K562 (cell line): ENCODE results near the gene UCKL1. TPM values are rescaled to one million over a fixed set of nuclear protein-coding genes. Genes with fewer than 3 reads are reported as not detected.
A peak's percentile ranks its signal among the peaks of the same experiment; 100 is the strongest.

Experiments
- BRF1 ChIP-seq: IDR thresholded peaks from 3 replicates; pipeline ENCODE4 v1.6.1; 2011; ENCODE audit warnings: borderline replicate concordance, mild to moderate bottlenecking; ENCODE audit not compliant: insufficient read length; ENCODE audit errors: extremely low read depth
- CGGBP1 ChIP-seq: fragments of 250-450 bp; sonication (Bioruptor Pico); IDR thresholded peaks from 2 replicates; pipeline ENCODE4 v1.9.0; 2021; ENCODE audit warnings: mild to moderate bottlenecking
- E2F1 ChIP-seq: sonication (generic); formaldehyde crosslinking; IDR thresholded peaks from 2 replicates; pipeline ENCODE4 v1.8.1; 2023; ENCODE audit warnings: mild to moderate bottlenecking, missing genetic modification reagents, moderate library complexity
- ETV6 ChIP-seq, 3 experiments: fragments of 150-350 bp in 1 of 3; sonication (generic) in 1 of 3; formaldehyde crosslinking in 1 of 3; IDR thresholded peaks; 2 replicates each; pipeline versions ENCODE4 v1.6.1 to v1.8.0; 2014 to 2022; ENCODE audit warnings: borderline replicate concordance in 2 of 3, low read depth in 2 of 3, antibody characterized with exemption in 1 of 3, low read length in 1 of 3, mild to moderate bottlenecking in 1 of 3, missing genetic modification reagents in 1 of 3
- FOXK2 ChIP-seq, 2 experiments: fragments of 450-650 bp; IDR thresholded peaks in 1 of 2; conservative IDR thresholded peaks in 1 of 2; 2 replicates each; pipeline ENCODE4 v1.6.1; 2016; ENCODE audit warnings: low read depth in 2 of 2, mild to moderate bottlenecking in 1 of 2
- HDAC6 ChIP-seq: IDR thresholded peaks from 2 replicates; pipeline ENCODE4 v1.6.1; 2012; ENCODE audit warnings: low read depth, mild to moderate bottlenecking, control low read depth, inconsistent platforms, low read length, moderate library complexity
- KLF6 ChIP-seq: fragments of 250-450 bp; sonication (Bioruptor Pico); IDR thresholded peaks from 2 replicates; pipeline ENCODE4 v1.4.0; 2020; ENCODE audit warnings: mild to moderate bottlenecking, moderate library complexity, borderline replicate concordance
- MYC ChIP-seq, 2 experiments: fragments of 250-450 bp in 1 of 2; sonication (Bioruptor Pico) in 1 of 2; IDR thresholded peaks; 2 replicates each; pipeline versions ENCODE4 v1.5.1 to v1.6.1; 2012 to 2021; ENCODE audit warnings: low read depth in 2 of 2, borderline replicate concordance in 1 of 2, improper control_type of control experiment in 1 of 2, low read length in 1 of 2, mild to moderate bottlenecking in 1 of 2, moderate library complexity in 1 of 2
- RERE ChIP-seq: sonication (generic); formaldehyde crosslinking; IDR thresholded peaks from 2 replicates; pipeline ENCODE4 v1.8.0; 2023; ENCODE audit warnings: missing genetic modification reagents, mild to moderate bottlenecking, borderline replicate concordance
- TSHZ1 ChIP-seq: fragments of 250-450 bp; sonication (Bioruptor Pico); IDR thresholded peaks from 2 replicates; pipeline ENCODE4 v1.4.0; 2020; ENCODE audit warnings: mild to moderate bottlenecking, moderate library complexity
- ZC3H4 ChIP-seq: sonication (generic); formaldehyde crosslinking; IDR thresholded peaks from 2 replicates; pipeline ENCODE4 v1.9.0; 2021; ENCODE audit warnings: missing genetic modification reagents, borderline replicate concordance
- ZKSCAN3 ChIP-seq: fragments of 250-450 bp; sonication (Bioruptor Pico); IDR thresholded peaks from 2 replicates; pipeline ENCODE4 v1.4.0; 2020
- ZNF668 ChIP-seq: fragments of 250-450 bp; sonication (Bioruptor Pico); IDR thresholded peaks from 2 replicates; pipeline ENCODE4 v1.8.0; 2022; ENCODE audit warnings: mild to moderate bottlenecking, inconsistent platforms
- polyA plus RNA-seq, 8 experiments: library from polyadenylated mRNA; depleted of rRNA in 4 of 8; stranded (reverse) in 5 of 8; unstranded in 3 of 8; fragments of >200 nt; fragmentation: Nextera tagmentation in 2 of 8; fragmentation: Illumina TruSeq in 1 of 8; extraction: Ambion mirVana in 2 of 8; extraction: Trizol in 1 of 8; gene quantifications; 2 replicates each; pipeline versions ENCODE4 v1.2.1 to v1.2.3, GENCODE V29; 2011 to 2014; ENCODE audit warnings: inconsistent platforms in 1 of 8, missing spikeins in 1 of 8
- total RNA-seq, 7 experiments: library from RNA; depleted of rRNA in 6 of 7; stranded (reverse); fragments of >200 nt in 6 of 7; fragmentation: Illumina TruSeq in 2 of 7; extraction: Trizol in 2 of 7; gene quantifications; 2 replicates each; pipeline versions ENCODE4 v1.2.1 to v1.2.3, GENCODE V29; 2011 to 2021; ENCODE audit warnings: low replicate concordance in 1 of 7

Gene UCKL1
- total and polyA plus RNA-seq, 9 of the 15 experiments (the other 6 are each of a cell fraction or from before 2014, with no cell fraction given), result 3.1 to 52.8 (median 24.2) TPM

GRCh38 chr20:63894358-63895201 lies 61.6 kb downstream of the UCKL1 start, which contains the start of gene DNAJC5 (continued):
- no peak for TF ChIP-seq KLF6 (CRISPR knock-in tag)
- TF ChIP-seq MYC (IDR thresholded peaks at IDR 0.05; ENCODE audit: low read depth, low read length), result 0 out of 2 replicates have a peak, but pooled peaks have one; percentile 23
- TF ChIP-seq MYC (CRISPR knock-in tag; IDR thresholded peaks at IDR 0.05; ENCODE audit: borderline replicate concordance, low read depth), result no peak
- no peak for TF ChIP-seq TSHZ1
- TF ChIP-seq ETV6 (IDR thresholded peaks at IDR 0.05; ENCODE audit: borderline replicate concordance in 1 of 2, low read depth in 2 of 2, low read length in 1 of 2), result no peak
- TF ChIP-seq ETV6 (CRISPR knock-in tag; IDR thresholded peaks at IDR 0.05; ENCODE audit: borderline replicate concordance), result no peak
- no peak for TF ChIP-seq ZNF668 (CRISPR knock-in tag)
- no peak for TF ChIP-seq ZKSCAN3
- TF ChIP-seq CGGBP1 (CRISPR knock-in tag), result no peak
- no peak for TF ChIP-seq RERE (CRISPR knock-in tag)
- no peak for TF ChIP-seq BRF1
- no peak for TF ChIP-seq FOXK2 (conservative IDR thresholded peaks at IDR 0.05 in 1 of 2, IDR thresholded peaks at IDR 0.05 in 1 of 2; ENCODE audit: low read depth in 2 of 2)
- no peak for TF ChIP-seq ZC3H4 (CRISPR knock-in tag)
- no peak for TF ChIP-seq HDAC6
- no peak for TF ChIP-seq E2F1 (CRISPR knock-in tag)
